Body of pancreas (tissue), 4 donors: ENCODE results near the gene GTPBP1.

Source experiments
- CTCF ChIP-seq, 7 experiments: fragments of 450-650 bp in 4 of 7; fragments of 200-600 bp in 3 of 7; sonication (generic) in 3 of 7; IDR thresholded peaks; one replicate each; pipeline ENCODE4 v1.5.1; 2016 to 2019; ENCODE audit warnings: antibody characterized with exemption in 7 of 7
- POLR2A ChIP-seq, 3 donors: fragments of 450-650 bp; IDR thresholded peaks; one replicate each; pipeline ENCODE4 v1.6.1; 2016; ENCODE audit warnings: antibody characterized with exemption in 3 of 3, mild to moderate bottlenecking in 2 of 3

GRCh38 chr22:38718414-38718813, 12.7 kb downstream of the GTPBP1 start:
- TF ChIP-seq POLR2A (IDR thresholded peaks at IDR 0.05) = no peak
- peak; percentile 43 to 81 (median 62) for TF ChIP-seq CTCF (IDR thresholded peaks at IDR 0.05)
